Brain microvascular endothelial cell (primary cell): Measurements from ENCODE around the gene FBXW5.

Source experiments
- DNase-seq: peaks from one replicate; pipeline ENCODE4 v3.0.0-alpha.2; 2020
- H3K27ac ChIP-seq: fragments of 250-450 bp; sonication (Bioruptor Pico); 2 replicates; pipeline ENCODE4 v1.5.1; 2020; ENCODE audit warnings: mild to moderate bottlenecking, moderate library complexity
- H3K27me3 ChIP-seq: fragments of 250-450 bp; sonication (Bioruptor Pico); replicated peaks from 2 replicates; pipeline ENCODE4 v1.5.1; 2020; ENCODE audit warnings: mild to moderate bottlenecking
- H3K36me3 ChIP-seq: fragments of 250-450 bp; sonication (Bioruptor Pico); replicated peaks from 2 replicates; pipeline ENCODE4 v1.5.1; 2020; ENCODE audit warnings: mild to moderate bottlenecking
- H3K4me3 ChIP-seq: 2 replicates; pipeline ENCODE4 v1.5.1; 2011; ENCODE audit warnings: low read depth, mild to moderate bottlenecking, control low read depth, low read length, moderate library complexity
- in situ Hi-C: cut with HindIII; loops from 2 replicates; pipeline ENCODE4 v1.10.0; 2017; ENCODE audit warnings: low sequenced_read_pairs, low pct_ligation_motif_present
- TF ChIP-seq, protein P1 (sequence below): IDR thresholded peaks from 2 replicates; pipeline ENCODE4 v1.5.1; 2011; ENCODE audit warnings: low read depth, mild to moderate bottlenecking, moderate library complexity, low read length, control low read depth, inconsistent platforms; ENCODE audit errors: missing control alignments

The FBXW5 gene

DNA sequence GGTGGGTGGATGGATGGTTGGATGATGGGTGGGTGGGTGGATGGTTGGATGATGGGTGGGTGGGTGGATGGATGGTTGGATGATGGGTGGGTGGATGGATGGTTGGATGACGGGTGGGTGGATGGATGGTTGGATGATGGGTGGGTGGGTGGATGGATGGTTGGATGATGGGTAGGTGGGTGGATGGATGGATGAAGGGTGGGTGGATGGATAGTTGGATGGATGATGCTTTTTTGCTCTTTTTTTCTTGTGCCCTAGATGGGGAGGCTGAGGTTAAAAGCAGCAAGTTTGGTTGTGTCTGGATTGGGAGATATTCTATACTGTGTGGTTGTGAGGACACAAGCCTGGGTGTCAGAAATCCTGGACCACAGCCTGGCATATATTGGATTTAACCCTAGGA, 12.9 kb upstream of the FBXW5 start:
- H3K27ac ChIP-seq: no peak overlapping the region
- no peaks in the 10 kb centered on the region for H3K36me3 ChIP-seq
- no peak overlapping the region for H3K4me3 ChIP-seq
- no peak for DNase-seq
- TF ChIP-seq, protein P1, sequence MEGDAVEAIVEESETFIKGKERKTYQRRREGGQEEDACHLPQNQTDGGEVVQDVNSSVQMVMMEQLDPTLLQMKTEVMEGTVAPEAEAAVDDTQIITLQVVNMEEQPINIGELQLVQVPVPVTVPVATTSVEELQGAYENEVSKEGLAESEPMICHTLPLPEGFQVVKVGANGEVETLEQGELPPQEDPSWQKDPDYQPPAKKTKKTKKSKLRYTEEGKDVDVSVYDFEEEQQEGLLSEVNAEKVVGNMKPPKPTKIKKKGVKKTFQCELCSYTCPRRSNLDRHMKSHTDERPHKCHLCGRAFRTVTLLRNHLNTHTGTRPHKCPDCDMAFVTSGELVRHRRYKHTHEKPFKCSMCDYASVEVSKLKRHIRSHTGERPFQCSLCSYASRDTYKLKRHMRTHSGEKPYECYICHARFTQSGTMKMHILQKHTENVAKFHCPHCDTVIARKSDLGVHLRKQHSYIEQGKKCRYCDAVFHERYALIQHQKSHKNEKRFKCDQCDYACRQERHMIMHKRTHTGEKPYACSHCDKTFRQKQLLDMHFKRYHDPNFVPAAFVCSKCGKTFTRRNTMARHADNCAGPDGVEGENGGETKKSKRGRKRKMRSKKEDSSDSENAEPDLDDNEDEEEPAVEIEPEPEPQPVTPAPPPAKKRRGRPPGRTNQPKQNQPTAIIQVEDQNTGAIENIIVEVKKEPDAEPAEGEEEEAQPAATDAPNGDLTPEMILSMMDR: no peak
- H3K27me3 ChIP-seq: no peaks in the 10 kb centered on the region
- in situ Hi-C loops: no loop called here

DNA sequence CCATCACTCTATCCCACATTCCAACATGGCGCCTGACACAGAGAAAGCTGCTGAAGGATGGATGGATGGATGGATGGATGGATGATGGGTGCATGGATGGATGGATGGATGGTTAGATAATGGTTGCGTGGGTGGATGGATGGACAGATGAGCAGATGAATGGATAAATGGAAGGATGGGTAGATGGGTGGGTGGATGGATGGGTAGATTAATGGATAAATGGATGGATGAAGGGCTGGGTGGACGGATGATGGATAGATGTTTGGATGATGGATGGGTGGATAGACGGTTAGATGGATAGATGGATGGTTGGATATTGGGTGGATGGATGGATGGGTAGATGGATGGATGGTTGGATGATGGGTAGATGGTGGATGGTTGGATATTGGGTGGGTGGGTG, 12.1 kb upstream of the FBXW5 start:
- TF ChIP-seq, protein P1: no peak
- no peaks in the 10 kb centered on the region for H3K36me3 ChIP-seq
- H3K4me3 ChIP-seq: no peak overlapping the region
- DNase-seq: no peak
- no peaks in the 10 kb centered on the region for H3K27me3 ChIP-seq
- no peak overlapping the region for H3K27ac ChIP-seq
- in situ Hi-C loops: no loop called here

DNA sequence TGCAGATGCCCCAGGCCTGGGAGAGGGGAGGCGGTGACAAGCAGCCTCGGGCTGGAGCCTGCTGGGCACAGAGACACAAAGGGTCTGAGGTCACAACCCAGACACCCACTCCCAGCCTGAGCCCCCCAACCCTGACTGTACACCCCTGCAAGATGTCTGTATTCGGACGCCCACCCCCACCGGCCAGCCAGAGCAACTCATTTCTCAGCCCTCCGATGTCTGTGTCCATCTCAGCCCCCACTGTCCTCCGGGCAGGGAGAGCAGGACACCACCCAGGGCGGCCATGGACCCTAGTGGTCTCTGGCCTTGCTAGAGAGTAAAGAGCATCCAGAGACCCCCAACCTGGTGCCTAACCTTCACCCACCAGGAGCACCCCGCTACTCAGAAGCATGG, 11.4 kb upstream of the FBXW5 start:
- in situ Hi-C loops: no loop called here
- H3K4me3 ChIP-seq: no peak overlapping the region

DNA sequence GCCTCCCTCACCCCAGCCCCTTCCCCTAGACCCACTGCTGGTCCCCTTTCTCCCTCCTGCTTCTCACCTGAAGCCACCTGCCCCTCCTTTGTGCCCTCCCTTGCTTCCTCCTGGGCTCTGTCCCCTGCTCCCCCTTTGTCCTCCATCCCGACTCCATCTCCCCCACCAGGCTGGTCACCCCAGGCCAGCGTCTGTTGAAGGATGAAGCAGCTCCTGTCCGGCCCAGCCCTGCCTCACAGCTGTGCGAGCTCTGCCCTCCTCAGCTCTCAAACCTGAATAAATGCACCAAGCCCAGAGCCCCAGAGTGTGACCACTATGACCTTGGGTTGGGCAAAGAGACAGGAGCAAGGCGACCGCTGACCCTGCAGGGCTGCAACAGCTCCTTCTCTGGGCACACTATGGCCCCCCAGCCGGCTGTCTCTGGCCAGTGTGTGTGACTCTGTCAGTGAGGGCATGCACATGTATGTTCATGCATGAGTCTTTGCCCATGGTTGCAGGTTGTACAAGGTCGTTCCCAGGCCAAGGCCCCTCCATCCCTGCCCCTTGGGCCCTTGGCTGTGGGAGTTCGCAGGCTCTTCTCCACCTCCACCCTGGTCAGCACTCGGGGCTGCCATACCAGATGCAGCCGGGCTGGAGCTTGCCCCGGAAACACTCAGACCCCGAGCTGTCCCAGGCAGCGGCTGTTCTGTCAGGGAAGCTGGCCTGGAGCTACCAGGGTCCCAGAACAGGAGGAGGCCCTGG, 10.8 kb upstream of the FBXW5 start:
- Histone ChIP-seq H3K27me3 (no peaks in the 10 kb centered on the region), H3K27ac (no peak overlapping the region), H3K36me3 (no peaks in the 10 kb centered on the region), H3K4me3 (no peak overlapping the region)
- TF ChIP-seq, protein P1: no peak
- in situ Hi-C loops: no loop called here
- no peak for DNase-seq

More for the DNA sequence above, 11.4 kb upstream of the FBXW5 start:
- Histone ChIP-seq H3K27ac (no peak overlapping the region), H3K36me3 (no peaks in the 10 kb centered on the region), H3K27me3 (no peaks in the 10 kb centered on the region)
- TF ChIP-seq, protein P1: no peak
- DNase-seq: no peak

DNA sequence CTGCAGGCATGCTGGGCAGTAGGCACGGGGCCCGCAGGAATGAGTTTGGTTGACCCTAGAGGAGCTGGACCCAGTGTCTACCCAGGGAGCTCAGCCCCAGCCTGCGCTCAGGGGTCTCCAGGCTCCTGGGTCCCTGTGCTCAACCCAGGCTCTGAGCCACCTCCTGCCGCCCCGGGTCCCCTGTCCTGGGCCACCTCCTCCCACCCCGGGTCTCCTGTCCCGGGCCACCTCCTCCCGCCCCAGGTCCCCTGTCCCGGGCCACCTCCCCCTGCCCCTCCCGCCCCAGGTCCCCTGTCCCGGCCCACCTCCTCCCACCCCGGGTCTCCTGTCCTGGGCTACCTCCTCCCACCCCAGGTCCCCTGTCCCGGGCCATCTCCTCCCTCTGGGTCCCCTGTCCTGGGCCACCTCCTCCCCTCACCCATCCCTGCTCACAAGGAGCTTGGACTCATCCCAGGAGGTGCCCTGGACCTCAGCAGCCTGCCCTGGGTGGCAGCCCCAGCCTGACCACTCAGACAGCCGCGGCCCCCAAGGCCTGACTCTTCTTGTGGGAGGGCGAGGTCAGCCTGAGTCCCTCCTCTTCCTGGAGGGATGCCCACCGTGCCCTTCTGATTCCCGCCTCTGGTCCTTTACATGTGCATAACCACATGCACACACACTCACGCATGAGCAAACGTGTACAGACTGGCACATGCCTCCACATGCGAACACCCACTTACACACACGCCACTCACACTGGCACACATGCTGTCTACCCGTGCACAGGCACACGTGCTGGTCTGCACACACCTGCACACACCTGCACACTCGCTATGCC, 9.9 kb upstream of the FBXW5 start:
- in situ Hi-C loops: no loop called here

More for the DNA sequence above, 9.9 kb upstream of the FBXW5 start:
- Histone ChIP-seq H3K27me3 (no peaks in the 10 kb centered on the region), H3K36me3 (no peaks in the 10 kb centered on the region), H3K4me3 (no peak overlapping the region), H3K27ac (no peak overlapping the region)
- TF ChIP-seq, protein P1: no peak
- no peak for DNase-seq
